A549 (cell line): ENCODE results near the gene C10orf88. TPM values are rescaled to one million over a fixed set of nuclear protein-coding genes. Genes with fewer than 3 reads are reported as not detected.

Experiments used
- ATAC-seq, 2 experiments: fragments of 200-7000 bp in 1 of 2; fragments of >200 bp in 1 of 2; cut with Nextera tagmentation in 1 of 2; cut with Tn5 transposase in 1 of 2; 3 replicates each; pipeline versions ENCODE4 v1.8.0 to v1.9.1; 2018 to 2020; ENCODE audit warnings: mild to moderate bottlenecking in 1 of 2, moderate library complexity in 1 of 2
- CTCF ChIA-PET: fragments of 300-600 bp; sonication (Branson Sonifier 250); formaldehyde crosslinking; extraction: SDS; loops from one replicate; lab custom pipeline; 2021; ENCODE audit warnings: antibody characterized with exemption, inconsistent platforms; lab: Yijun Ruan, JAX
- POLR2A ChIA-PET: fragments of 350-600 bp; formaldehyde crosslinking; extraction: SDS; loops from one replicate; lab custom pipeline; 2021; ENCODE audit warnings: antibody characterized with exemption, inconsistent platforms; lab: Yijun Ruan, JAX
- DNase-seq, 2 experiments: peaks; one replicate each; pipeline versions ENCODE4 v3.0.0 to v3.0.0-alpha.2; 2011 to 2016; ENCODE audit warnings: low read depth in 1 of 2, low spot score in 1 of 2
- FAIRE-seq: peaks from 2 replicates; lab custom pipeline; 2011; peaks lifted over from hg19 to GRCh38; lab: Jason Lieb, UNC
- H3K27ac ChIP-seq, 2 experiments: fragments of >200 bp; sonication (Bioruptor Twin); formaldehyde crosslinking; 3 replicates each; pipeline ENCODE4 v1.5.1; 2016 to 2017
- H3K4me1 ChIP-seq: fragments of >200 bp; sonication (Bioruptor Twin); formaldehyde crosslinking; 3 replicates; pipeline ENCODE4 v1.6.1; 2016
- H3K4me2 ChIP-seq: fragments of >200 bp; sonication (Bioruptor Twin); formaldehyde crosslinking; 3 replicates; pipeline ENCODE4 v1.6.1; 2016
- H3K4me3 ChIP-seq: fragments of >200 bp; sonication (Bioruptor Twin); formaldehyde crosslinking; 3 replicates; pipeline ENCODE4 v1.5.1; 2016
- H3K9me3 ChIP-seq: fragments of >200 bp; sonication (Bioruptor Twin); formaldehyde crosslinking; 3 replicates; pipeline ENCODE4 v1.6.1; 2016
- BHLHE40 ChIP-seq: IDR thresholded peaks from 2 replicates; pipeline ENCODE4 v1.6.1; 2012; ENCODE audit warnings: low read depth, low read length, inconsistent platforms
- CBX2 ChIP-seq: fragments of 200-600 bp; sonication (generic); IDR thresholded peaks from 2 replicates; pipeline ENCODE4 v1.6.1; 2016; ENCODE audit warnings: low read depth, mild to moderate bottlenecking, borderline replicate concordance
- CEBPB ChIP-seq, 2 experiments: fragments of >200 bp in 1 of 2; sonication (Bioruptor Twin) in 1 of 2; formaldehyde crosslinking in 1 of 2; IDR thresholded peaks; 2 replicates each; pipeline ENCODE4 v1.6.1; 2012 to 2016
- CHD2 ChIP-seq: fragments of 150-350 bp; IDR thresholded peaks from 2 replicates; pipeline ENCODE4 v1.6.1; 2014; ENCODE audit warnings: low read length; ENCODE audit not compliant: partially characterized antibody
- FOXS1 ChIP-seq: fragments of 250-450 bp; sonication (Bioruptor Pico); IDR thresholded peaks from 2 replicates; pipeline ENCODE4 v1.5.0; 2020; ENCODE audit warnings: mild to moderate bottlenecking, moderate library complexity
- GATA3 ChIP-seq: IDR thresholded peaks from 2 replicates; pipeline ENCODE4 v1.6.1; 2012; ENCODE audit warnings: borderline replicate concordance
- JUNB ChIP-seq: fragments of >200 bp; sonication (Bioruptor Twin); formaldehyde crosslinking; IDR thresholded peaks from 2 replicates; pipeline ENCODE4 v1.6.1; 2016
- KDM1A ChIP-seq: fragments of 200-600 bp; sonication (generic); IDR thresholded peaks from 2 replicates; pipeline ENCODE4 v1.6.1; 2016; ENCODE audit warnings: low read depth, mild to moderate bottlenecking
- MAZ ChIP-seq: fragments of 150-350 bp; IDR thresholded peaks from 2 replicates; pipeline ENCODE4 v1.6.1; 2014; ENCODE audit warnings: antibody characterized with exemption, low read depth, low read length, borderline replicate concordance
- POLR2A ChIP-seq: IDR thresholded peaks from 2 replicates; pipeline ENCODE4 v1.6.1; 2012; ENCODE audit warnings: mild to moderate bottlenecking, low read length
- RAD21 ChIP-seq, 2 experiments: fragments of >200 bp in 1 of 2; sonication (Bioruptor Twin) in 1 of 2; formaldehyde crosslinking in 1 of 2; IDR thresholded peaks in 1 of 2; conservative IDR thresholded peaks in 1 of 2; 2 replicates in 1 of 2; 3 replicates in 1 of 2; pipeline ENCODE4 v1.6.1; 2012 to 2018; ENCODE audit warnings: inconsistent platforms in 1 of 2
- RARB ChIP-seq: fragments of 250-450 bp; sonication (Bioruptor Pico); IDR thresholded peaks from 2 replicates; pipeline ENCODE4 v1.8.0; 2021; ENCODE audit warnings: mild to moderate bottlenecking, moderate library complexity
- RCOR1 ChIP-seq: fragments of 150-350 bp; IDR thresholded peaks from 2 replicates; pipeline ENCODE4 v1.6.1; 2014; ENCODE audit warnings: antibody characterized with exemption, low read length, low read depth
- RFX5 ChIP-seq: fragments of 450-650 bp; IDR thresholded peaks from 2 replicates; pipeline ENCODE4 v1.7.1; 2014; ENCODE audit warnings: antibody characterized with exemption, mild to moderate bottlenecking, moderate library complexity
- RNF2 ChIP-seq: fragments of 200-600 bp; sonication (generic); IDR thresholded peaks from 2 replicates; pipeline ENCODE4 v1.6.1; 2016; ENCODE audit warnings: low read depth, mild to moderate bottlenecking, antibody characterized with exemption, moderate library complexity, borderline replicate concordance
- SREBF2 ChIP-seq: fragments of 450-650 bp; IDR thresholded peaks from 2 replicates; pipeline ENCODE4 v1.6.1; 2014; ENCODE audit warnings: mild to moderate bottlenecking, moderate library complexity
- TP53 ChIP-seq: fragments of 250-450 bp; sonication (Bioruptor Pico); IDR thresholded peaks from 2 replicates; pipeline ENCODE4 v1.5.0; 2021; ENCODE audit warnings: mild to moderate bottlenecking, moderate library complexity
- ZC3H11A ChIP-seq: fragments of 450-650 bp; IDR thresholded peaks from 2 replicates; pipeline ENCODE4 v1.6.1; 2014; ENCODE audit warnings: antibody characterized with exemption, mild to moderate bottlenecking
- ZFP36 ChIP-seq: fragments of 450-650 bp; IDR thresholded peaks from 2 replicates; pipeline ENCODE4 v1.6.1; 2014; ENCODE audit warnings: borderline replicate concordance; ENCODE audit not compliant: partially characterized antibody
- ZNF302 ChIP-seq: fragments of 250-450 bp; sonication (Bioruptor Pico); IDR thresholded peaks from 2 replicates; pipeline ENCODE4 v1.9.0; 2021; ENCODE audit warnings: inconsistent platforms, mild to moderate bottlenecking, moderate library complexity
- ZSCAN20 ChIP-seq: fragments of 250-450 bp; sonication (Bioruptor Pico); IDR thresholded peaks from 2 replicates; pipeline ENCODE4 v1.8.0; 2022; ENCODE audit warnings: mild to moderate bottlenecking, moderate library complexity
- WGBS: methylation state at CpG from one replicate; pipeline ENCODE4 v1.1.6; 2017; ENCODE audit errors: missing lambda C conversion rate; 5-methylcytosine and 5-hydroxymethylcytosine counted together
- polyA plus RNA-seq, 4 experiments: library from polyadenylated mRNA; depleted of rRNA in 3 of 4; stranded (reverse); fragments of >200 nt; fragmentation: RNase III in 1 of 4; extraction: RNeasy Plus Mini Kit Qiagen cat#74134 plus additional on column Dnase treatment in 1 of 4; gene quantifications; 2 replicates in 3 of 4; 3 replicates in 1 of 4; pipeline ENCODE4 v1.2.3, GENCODE V29; 2011 to 2017
- TF ChIP-seq, protein P1 (sequence below): fragments of 150-350 bp; IDR thresholded peaks from 2 replicates; pipeline ENCODE4 v1.6.1; 2014; ENCODE audit warnings: low read depth, mild to moderate bottlenecking, low read length
- TF ChIP-seq, protein P2 (sequence below): IDR thresholded peaks from 2 replicates; pipeline ENCODE4 v1.6.1; 2012
- TF ChIP-seq, protein P3 (sequence below): fragments of >200 bp; sonication (Bioruptor Twin); formaldehyde crosslinking; IDR thresholded peaks from 3 replicates; pipeline ENCODE4 v1.5.1; 2016
- TF ChIP-seq, protein P4 (sequence below): fragments of 250-450 bp; sonication (Bioruptor Pico); IDR thresholded peaks from 2 replicates; pipeline ENCODE4 v1.5.0; 2021; ENCODE audit warnings: mild to moderate bottlenecking, moderate library complexity, borderline replicate concordance

Gene C10orf88
- polyA plus RNA-seq, 2 of the 4 experiments (the other 2 are of a cell fraction), result 11.0 to 11.9 TPM

DNA sequence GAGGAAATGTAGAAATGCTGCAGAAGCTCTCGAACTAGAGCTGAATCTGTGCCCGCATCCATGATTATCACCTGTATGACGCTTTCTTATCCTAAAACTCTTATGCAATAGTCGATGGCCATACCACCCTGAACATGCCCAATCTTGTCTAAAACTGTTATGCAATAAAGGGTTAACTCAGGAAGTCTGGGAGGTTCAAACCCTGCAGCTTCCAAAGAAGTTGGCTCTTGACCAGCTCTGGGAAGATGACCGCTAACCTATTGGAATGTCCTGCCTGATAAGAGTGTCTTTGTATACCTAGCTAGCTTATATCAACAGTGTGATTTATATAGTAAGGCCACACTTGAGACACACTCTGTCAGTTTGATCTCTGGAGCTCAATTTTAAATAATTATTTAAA lies 3.4 kb upstream of the C10orf88 start:
- H3K4me3 ChIP-seq, result no peak overlapping the region
- FAIRE-seq (no peak), ATAC-seq (no peak), DNase-seq (no peak)
- POLR2A ChIA-PET, result interaction anchor here (0.7 kb wide), 1 partner anchor 23 kb away, joined by 3 read pairs; no protein-coding TSS in a partner anchor
- no peak overlapping the region for H3K4me2 ChIP-seq
- peaks cover 11% of the 10 kb centered on the region for H3K4me1 ChIP-seq
- WGBS, result 59% methylated on average over 5 of the region's 5 CpGs
- no peak overlapping the region for H3K27ac ChIP-seq
- CTCF ChIA-PET, result interaction anchor here (1.1 to 1.3 kb wide), 2 partner anchors 22 to 24 kb away, joined by 3 to 4 read pairs; partner anchors contain the start of gene PSTK
- peaks cover 9% of the 10 kb centered on the region for H3K9me3 ChIP-seq
- TF ChIP-seq, protein P1, sequence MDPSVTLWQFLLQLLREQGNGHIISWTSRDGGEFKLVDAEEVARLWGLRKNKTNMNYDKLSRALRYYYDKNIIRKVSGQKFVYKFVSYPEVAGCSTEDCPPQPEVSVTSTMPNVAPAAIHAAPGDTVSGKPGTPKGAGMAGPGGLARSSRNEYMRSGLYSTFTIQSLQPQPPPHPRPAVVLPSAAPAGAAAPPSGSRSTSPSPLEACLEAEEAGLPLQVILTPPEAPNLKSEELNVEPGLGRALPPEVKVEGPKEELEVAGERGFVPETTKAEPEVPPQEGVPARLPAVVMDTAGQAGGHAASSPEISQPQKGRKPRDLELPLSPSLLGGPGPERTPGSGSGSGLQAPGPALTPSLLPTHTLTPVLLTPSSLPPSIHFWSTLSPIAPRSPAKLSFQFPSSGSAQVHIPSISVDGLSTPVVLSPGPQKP, result no peak
- TF ChIP-seq RFX5 (no peak), RNF2 (no peak), FOXS1 (CRISPR knock-in tag) (no peak), ZSCAN20 (CRISPR knock-in tag) (no peak), RARB (CRISPR knock-in tag) (no peak), POLR2A (no peak)
- TF ChIP-seq, all 56 proteins: peak for 0

DNA sequence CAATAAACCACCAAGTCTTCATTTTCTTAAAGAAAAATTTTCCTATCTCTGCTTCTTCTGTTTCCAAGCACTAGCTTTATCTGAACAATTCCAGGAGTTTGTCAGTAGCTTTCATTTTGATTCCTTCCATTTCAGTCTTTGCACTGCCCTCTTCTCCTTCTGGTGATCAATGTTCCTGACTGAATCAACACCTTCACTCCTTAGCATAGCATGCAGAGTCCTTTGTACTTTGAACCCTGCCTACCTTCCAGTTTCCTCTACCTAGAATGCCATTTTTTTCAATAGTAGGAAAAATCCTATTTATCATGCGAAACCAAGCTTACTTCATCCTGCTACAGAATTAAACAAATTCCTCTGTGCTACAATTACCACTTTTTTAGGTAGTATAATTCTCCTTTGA lies 1.9 kb upstream of the C10orf88 start:
- POLR2A ChIA-PET, result interaction anchor here (1.3 kb wide), 1 partner anchor 25 kb away, joined by 9 read pairs; the partner anchor contains the start of gene PSTK
- 70% methylated on average over 1 of the region's 1 CpG for WGBS
- peaks cover 9% of the 10 kb centered on the region for H3K9me3 ChIP-seq
- FAIRE-seq, result no peak
- no peak for TF ChIP-seq ZNF302 (CRISPR knock-in tag)
- no peak for TF ChIP-seq TP53
- TF ChIP-seq, protein P2, sequence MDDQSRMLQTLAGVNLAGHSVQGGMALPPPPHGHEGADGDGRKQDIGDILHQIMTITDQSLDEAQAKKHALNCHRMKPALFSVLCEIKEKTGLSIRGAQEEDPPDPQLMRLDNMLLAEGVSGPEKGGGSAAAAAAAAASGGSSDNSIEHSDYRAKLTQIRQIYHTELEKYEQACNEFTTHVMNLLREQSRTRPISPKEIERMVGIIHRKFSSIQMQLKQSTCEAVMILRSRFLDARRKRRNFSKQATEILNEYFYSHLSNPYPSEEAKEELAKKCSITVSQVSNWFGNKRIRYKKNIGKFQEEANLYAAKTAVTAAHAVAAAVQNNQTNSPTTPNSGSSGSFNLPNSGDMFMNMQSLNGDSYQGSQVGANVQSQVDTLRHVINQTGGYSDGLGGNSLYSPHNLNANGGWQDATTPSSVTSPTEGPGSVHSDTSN, result no peak
- no peak for TF ChIP-seq JUNB
- no peak for TF ChIP-seq CHD2
- TF ChIP-seq ZC3H11A, result no peak
- no peak for TF ChIP-seq RAD21 (conservative IDR thresholded peaks at IDR 0.05 in 1 of 2, IDR thresholded peaks at IDR 0.05 in 1 of 2)
- TF ChIP-seq POLR2A, result no peak
- no peak for TF ChIP-seq GATA3
- no peak for TF ChIP-seq SREBF2
- TF ChIP-seq, protein P3, sequence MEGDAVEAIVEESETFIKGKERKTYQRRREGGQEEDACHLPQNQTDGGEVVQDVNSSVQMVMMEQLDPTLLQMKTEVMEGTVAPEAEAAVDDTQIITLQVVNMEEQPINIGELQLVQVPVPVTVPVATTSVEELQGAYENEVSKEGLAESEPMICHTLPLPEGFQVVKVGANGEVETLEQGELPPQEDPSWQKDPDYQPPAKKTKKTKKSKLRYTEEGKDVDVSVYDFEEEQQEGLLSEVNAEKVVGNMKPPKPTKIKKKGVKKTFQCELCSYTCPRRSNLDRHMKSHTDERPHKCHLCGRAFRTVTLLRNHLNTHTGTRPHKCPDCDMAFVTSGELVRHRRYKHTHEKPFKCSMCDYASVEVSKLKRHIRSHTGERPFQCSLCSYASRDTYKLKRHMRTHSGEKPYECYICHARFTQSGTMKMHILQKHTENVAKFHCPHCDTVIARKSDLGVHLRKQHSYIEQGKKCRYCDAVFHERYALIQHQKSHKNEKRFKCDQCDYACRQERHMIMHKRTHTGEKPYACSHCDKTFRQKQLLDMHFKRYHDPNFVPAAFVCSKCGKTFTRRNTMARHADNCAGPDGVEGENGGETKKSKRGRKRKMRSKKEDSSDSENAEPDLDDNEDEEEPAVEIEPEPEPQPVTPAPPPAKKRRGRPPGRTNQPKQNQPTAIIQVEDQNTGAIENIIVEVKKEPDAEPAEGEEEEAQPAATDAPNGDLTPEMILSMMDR, result no peak
- no peak for TF ChIP-seq ZFP36
- TF ChIP-seq BHLHE40, result no peak
- no peak for TF ChIP-seq CEBPB (IDR thresholded peaks at IDR 0.05)
- TF ChIP-seq, protein P4, sequence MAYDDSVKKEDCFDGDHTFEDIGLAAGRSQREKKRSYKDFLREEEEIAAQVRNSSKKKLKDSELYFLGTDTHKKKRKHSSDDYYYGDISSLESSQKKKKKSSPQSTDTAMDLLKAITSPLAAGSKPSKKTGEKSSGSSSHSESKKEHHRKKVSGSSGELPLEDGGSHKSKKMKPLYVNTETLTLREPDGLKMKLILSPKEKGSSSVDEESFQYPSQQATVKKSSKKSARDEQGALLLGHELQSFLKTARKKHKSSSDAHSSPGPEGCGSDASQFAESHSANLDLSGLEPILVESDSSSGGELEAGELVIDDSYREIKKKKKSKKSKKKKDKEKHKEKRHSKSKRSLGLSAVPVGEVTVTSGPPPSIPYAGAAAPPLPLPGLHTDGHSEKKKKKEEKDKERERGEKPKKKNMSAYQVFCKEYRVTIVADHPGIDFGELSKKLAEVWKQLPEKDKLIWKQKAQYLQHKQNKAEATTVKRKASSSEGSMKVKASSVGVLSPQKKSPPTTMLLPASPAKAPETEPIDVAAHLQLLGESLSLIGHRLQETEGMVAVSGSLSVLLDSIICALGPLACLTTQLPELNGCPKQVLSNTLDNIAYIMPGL, result no peak
- TF ChIP-seq MAZ, result no peak
- no peak for TF ChIP-seq RCOR1
- no peak for TF ChIP-seq CBX2
- TF ChIP-seq KDM1A, result no peak
- TF ChIP-seq, protein P1, result no peak
- TF ChIP-seq, all 56 proteins: peak for 0
- H3K27ac ChIP-seq, result no peak overlapping the region
- H3K4me1 ChIP-seq, result peaks cover 18% of the 10 kb centered on the region
- H3K4me2 ChIP-seq, result no peak overlapping the region
- CTCF ChIA-PET, result interaction anchor here (1.3 kb wide), 1 partner anchor 11 kb away, joined by 3 read pairs; no protein-coding TSS in a partner anchor
- ATAC-seq (no peak), DNase-seq (no peak)
- H3K4me3 ChIP-seq, result no peak overlapping the region
